K562 (cell line): ENCODE data around the gene MERTK. TPM values are rescaled to one million over a fixed set of nuclear protein-coding genes. Genes with fewer than 3 reads are reported as not detected.

ENCODE experiments used
- ATF7 ChIP-seq: fragments of 450-650 bp; IDR thresholded peaks from 2 replicates; pipeline ENCODE4 v1.7.1; 2014; ENCODE audit warnings: mild to moderate bottlenecking, moderate library complexity
- E4F1 ChIP-seq: fragments of 250-450 bp; sonication (Bioruptor Pico); IDR thresholded peaks from 2 replicates; pipeline ENCODE4 v1.5.0; 2021; ENCODE audit warnings: mild to moderate bottlenecking, borderline replicate concordance
- FIP1L1 ChIP-seq: fragments of 200-400 bp; formaldehyde crosslinking; IDR thresholded peaks from 2 replicates; pipeline ENCODE4 v1.6.1; 2018; ENCODE audit warnings: mild to moderate bottlenecking, low read depth, low read length; ENCODE audit not compliant: poor library complexity, severe bottlenecking
- FOXO4 ChIP-seq: fragments of 450-650 bp; formaldehyde crosslinking; IDR thresholded peaks from 2 replicates; pipeline ENCODE4 v1.4.0; 2020; ENCODE audit warnings: mild to moderate bottlenecking, moderate library complexity
- HMGXB4 ChIP-seq: sonication (generic); formaldehyde crosslinking; IDR thresholded peaks from 2 replicates; pipeline ENCODE4 v1.8.1; 2023; ENCODE audit warnings: mild to moderate bottlenecking, missing genetic modification reagents
- KAT8 ChIP-seq: fragments of 450-650 bp; IDR thresholded peaks from 2 replicates; pipeline ENCODE4 v1.6.1; 2016; ENCODE audit warnings: low read depth, mild to moderate bottlenecking
- KDM5B ChIP-seq: fragments of 200-600 bp; sonication (generic); IDR thresholded peaks from 2 replicates; pipeline ENCODE4 v1.6.1; 2012; ENCODE audit warnings: low read depth, mild to moderate bottlenecking, moderate library complexity, low read length, control low read depth, inconsistent platforms; ENCODE audit not compliant: insufficient replicate concordance
- L3MBTL2 ChIP-seq: fragments of 450-650 bp; IDR thresholded peaks from 2 replicates; pipeline ENCODE4 v1.6.1; 2016; ENCODE audit warnings: mild to moderate bottlenecking, moderate library complexity
- NCOA6 ChIP-seq: fragments of 450-650 bp; IDR thresholded peaks from 2 replicates; pipeline ENCODE4 v1.6.1; 2017; ENCODE audit warnings: mild to moderate bottlenecking
- PHF8 ChIP-seq: fragments of 200-600 bp; sonication (generic); IDR thresholded peaks from 2 replicates; pipeline ENCODE4 v1.6.1; 2012; ENCODE audit warnings: mixed run types, mild to moderate bottlenecking, inconsistent platforms, low read length, moderate library complexity, borderline replicate concordance
- POLR3A ChIP-seq: IDR thresholded peaks from 2 replicates; pipeline ENCODE4 v1.6.1; 2011; ENCODE audit warnings: borderline replicate concordance, mild to moderate bottlenecking, moderate library complexity; ENCODE audit not compliant: insufficient read length, insufficient read depth; ENCODE audit errors: extremely low read depth
- RBM17 ChIP-seq: fragments of 200-400 bp; formaldehyde crosslinking; IDR thresholded peaks from 2 replicates; pipeline ENCODE4 v1.6.1; 2017; ENCODE audit warnings: low read depth, mild to moderate bottlenecking, low read length, borderline replicate concordance
- YY1 ChIP-seq, 3 experiments: IDR thresholded peaks; 2 replicates each; pipeline ENCODE4 v1.6.1; 2011; ENCODE audit warnings: low read length in 2 of 3, mild to moderate bottlenecking in 2 of 3, moderate library complexity in 2 of 3, borderline replicate concordance in 1 of 3, control low read depth in 1 of 3, low read depth in 1 of 3; ENCODE audit not compliant: insufficient read depth in 3 of 3, insufficient replicate concordance in 2 of 3, control insufficient read depth in 1 of 3, insufficient read length in 1 of 3; ENCODE audit errors: extremely low read depth in 1 of 3
- ZNF592 ChIP-seq: fragments of 450-650 bp; IDR thresholded peaks from 2 replicates; pipeline ENCODE4 v1.6.1; 2017; ENCODE audit warnings: antibody characterized with exemption, mild to moderate bottlenecking
- ZNF707 ChIP-seq: fragments of 250-450 bp; sonication (Bioruptor Pico); conservative IDR thresholded peaks from 2 replicates; pipeline ENCODE4 v1.8.0; 2022; ENCODE audit warnings: inconsistent platforms, mild to moderate bottlenecking, moderate library complexity
- polyA plus RNA-seq, 8 experiments: library from polyadenylated mRNA; depleted of rRNA in 4 of 8; stranded (reverse) in 5 of 8; unstranded in 3 of 8; fragments of >200 nt; fragmentation: Nextera tagmentation in 2 of 8; fragmentation: Illumina TruSeq in 1 of 8; extraction: Ambion mirVana in 2 of 8; extraction: Trizol in 1 of 8; gene quantifications; 2 replicates each; pipeline versions ENCODE4 v1.2.1 to v1.2.3, GENCODE V29; 2011 to 2014; ENCODE audit warnings: inconsistent platforms in 1 of 8, missing spikeins in 1 of 8
- total RNA-seq, 7 experiments: library from RNA; depleted of rRNA in 6 of 7; stranded (reverse); fragments of >200 nt in 6 of 7; fragmentation: Illumina TruSeq in 2 of 7; extraction: Trizol in 2 of 7; gene quantifications; 2 replicates each; pipeline versions ENCODE4 v1.2.1 to v1.2.3, GENCODE V29; 2011 to 2021; ENCODE audit warnings: low replicate concordance in 1 of 7

The MERTK gene
- total and polyA plus RNA-seq, 9 of the 15 experiments (the other 6 are each of a cell fraction or from before 2014, with no cell fraction given), result 0.23 to 1.6 (median 0.74) TPM

GRCh38 chr2:112055730-112056625, 157.6 kb downstream of the MERTK start (continued):
- no peak for TF ChIP-seq RBM17
- TF ChIP-seq NCOA6, result 0 out of 2 replicates have a peak, but pooled peaks have one; percentile 35
- peak; percentile 51 for TF ChIP-seq FIP1L1
- no peak for TF ChIP-seq YY1 (IDR thresholded peaks at IDR 0.05; ENCODE audit: borderline replicate concordance in 1 of 3, control insufficient read depth in 1 of 3, extremely low read depth in 1 of 3, insufficient read depth in 3 of 3, insufficient read length in 1 of 3, insufficient replicate concordance in 2 of 3, low read depth in 1 of 3, low read length in 2 of 3)
- TF ChIP-seq ATF7, result peak; percentile 12; the same call in 1 of the 2 replicates
- no peak for TF ChIP-seq ZNF592
- TF ChIP-seq E4F1, result no peak
- TF ChIP-seq KAT8, result no peak
- TF ChIP-seq POLR3A, result no peak
- TF ChIP-seq HMGXB4 (CRISPR knock-in tag), result no peak
- TF ChIP-seq FOXO4 (CRISPR knock-in tag), result no peak
- TF ChIP-seq L3MBTL2, result no peak
- no peak for TF ChIP-seq ZNF707 (CRISPR knock-in tag)
- peak; percentile 25 for TF ChIP-seq KDM5B
- TF ChIP-seq PHF8, result no peak
